ENCODE results near the gene PEX14.

Gene PEX14

GRCh38 chr1:10665930-10666850, 191.4 kb downstream of the PEX14 start:
- no peak for DNase-seq (ENCODE audit: low spot score)

- DNase-seq (ENCODE audit: low spot score): no peak
These were observed 193.4 kb downstream of the PEX14 start for GRCh38 chr1:10667861-10668761.

- no peak for DNase-seq (ENCODE audit: low spot score)
These were observed 194.8 kb downstream of the PEX14 start for GRCh38 chr1:10669570-10669969.

GRCh38 chr1:10670190-10670589, 195.4 kb downstream of the PEX14 start:
- DNase-seq (ENCODE audit: low spot score): no peak

- DNase-seq (ENCODE audit: low spot score): no peak
These were observed 196.3 kb downstream of the PEX14 start for GRCh38 chr1:10671090-10671489.

DNA sequence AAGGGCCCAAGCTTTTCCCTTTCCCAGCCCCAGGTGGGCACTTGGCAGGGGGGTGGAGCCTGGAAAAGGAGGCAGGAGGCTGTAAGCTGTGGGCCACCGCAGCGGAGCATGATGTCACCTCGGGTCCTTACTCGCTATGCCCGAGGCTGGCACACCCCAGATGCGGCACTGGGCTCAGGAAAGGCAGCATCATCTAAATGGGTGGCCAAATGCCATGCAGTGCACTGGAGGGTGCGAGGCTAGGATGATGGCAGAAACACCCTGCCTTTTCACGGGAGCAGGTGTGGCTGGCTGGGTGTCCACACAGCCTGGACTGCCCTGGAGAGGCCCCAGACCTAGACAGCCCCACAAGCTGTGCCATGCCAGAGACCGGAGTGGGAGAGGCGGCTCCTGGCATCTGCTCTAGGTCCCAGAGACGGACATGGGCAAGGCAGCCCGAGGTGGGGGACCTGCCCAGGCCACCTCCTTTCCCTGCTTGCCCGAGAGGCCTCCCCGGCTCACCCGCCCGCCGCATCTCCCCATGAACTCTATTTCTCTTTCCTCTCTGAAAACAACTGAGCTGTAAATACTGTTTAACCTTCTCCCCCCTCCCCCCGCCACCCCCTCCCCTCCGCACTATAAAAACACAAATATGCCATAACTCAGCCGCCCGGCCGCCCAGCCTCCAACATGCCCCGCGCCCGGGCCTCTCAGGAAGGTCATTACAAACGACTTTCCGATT, 197.0 kb downstream of the PEX14 start:
- no peak for DNase-seq (ENCODE audit: low spot score)

- DNase-seq (ENCODE audit: low spot score): no peak
These were observed 197.7 kb downstream of the PEX14 start for GRCh38 chr1:10672343-10673050.

DNA sequence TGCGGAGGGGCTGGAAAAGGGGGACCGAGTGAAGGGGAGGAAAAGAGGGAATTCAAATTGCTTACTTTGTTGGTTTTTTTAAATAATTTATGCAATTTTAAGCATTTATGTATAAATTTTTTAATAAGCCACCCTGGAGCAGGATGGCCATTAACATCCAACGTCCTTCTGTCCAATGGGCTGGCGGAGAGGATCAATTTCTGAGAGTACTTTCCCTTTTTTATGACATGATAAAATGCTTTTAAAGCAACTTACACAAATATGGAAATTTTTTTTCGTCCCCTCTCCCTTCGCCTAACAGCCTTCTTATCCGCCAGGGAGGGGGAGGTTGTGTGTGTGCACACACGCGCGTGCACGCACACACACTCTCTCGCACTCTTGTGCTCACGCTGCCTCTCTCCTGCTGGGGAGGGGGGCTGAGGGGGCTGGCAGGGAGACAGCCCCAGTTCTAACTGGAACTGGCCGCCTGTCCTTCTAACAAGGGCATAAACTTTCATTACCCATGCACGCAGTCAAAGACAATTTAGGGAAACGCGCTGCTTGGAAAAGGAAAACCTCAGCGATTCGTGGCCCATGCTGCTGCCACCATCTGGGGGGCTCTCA, 198.5 kb downstream of the PEX14 start:
- DNase-seq (ENCODE audit: low spot score): no peak

DNA sequence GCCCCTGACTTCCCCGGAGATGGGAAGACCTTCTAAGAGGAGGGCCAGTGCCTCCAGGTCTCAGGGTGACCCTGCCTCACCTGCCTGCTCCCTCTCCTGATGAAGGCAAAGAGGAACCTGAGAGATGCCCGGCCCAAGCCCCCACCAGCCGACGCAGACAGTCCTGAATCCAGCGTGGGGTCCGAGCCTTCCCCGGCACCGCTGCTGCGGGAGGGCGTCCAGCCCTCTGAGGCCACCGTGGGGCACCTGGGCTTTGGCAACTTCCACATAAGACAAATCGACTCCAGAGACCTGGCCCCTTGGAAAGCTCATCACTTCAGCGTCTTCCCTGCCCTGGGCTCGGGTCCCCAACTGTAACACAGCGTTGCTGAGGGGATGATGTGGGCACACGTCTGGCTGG, 199.5 kb downstream of the PEX14 start:
- DNase-seq (ENCODE audit: low spot score): no peak

DNA sequence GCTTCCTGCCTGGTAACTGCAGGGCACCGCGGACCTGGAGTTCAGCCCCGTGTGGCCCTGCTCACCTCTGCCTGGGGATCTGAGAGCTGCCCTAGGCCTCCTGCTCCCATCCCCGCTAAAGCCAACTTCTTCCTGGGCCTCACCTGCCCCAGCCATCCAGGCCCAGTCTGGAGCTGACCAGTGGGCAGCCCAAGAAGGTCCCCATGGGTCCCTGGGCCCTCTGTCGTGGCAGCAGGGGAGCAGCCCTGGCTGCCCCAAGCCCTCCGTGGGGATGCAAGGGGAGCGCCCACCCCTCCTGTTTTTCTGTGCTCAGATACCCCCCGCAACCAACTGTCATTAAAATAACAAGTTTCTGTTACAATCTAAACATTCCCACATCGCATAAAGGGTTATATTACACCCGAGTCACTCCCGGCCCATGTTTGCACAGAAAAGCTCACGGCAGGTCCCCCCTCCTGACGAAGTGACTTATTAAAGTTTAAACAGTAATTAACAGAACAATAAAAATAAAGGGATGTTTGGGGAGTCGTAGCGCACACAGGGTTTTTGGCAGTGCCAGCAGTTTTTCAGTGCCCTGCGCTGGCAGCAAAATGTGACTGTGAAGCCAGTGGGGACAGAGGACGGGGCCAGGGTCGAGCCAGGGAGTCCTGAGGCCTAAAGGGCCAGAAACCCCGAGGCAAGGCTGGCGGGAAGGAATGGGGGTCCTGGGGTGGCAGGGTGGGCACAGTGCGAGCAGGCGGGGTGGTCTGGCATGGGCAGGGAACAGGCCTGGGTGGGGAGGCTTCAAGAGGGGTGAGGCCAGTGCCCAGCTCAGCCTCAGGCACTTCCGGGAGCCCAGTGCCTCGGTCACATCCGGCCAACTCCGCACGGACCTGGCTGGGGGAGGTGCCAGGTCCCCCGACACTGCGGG, 200.2 kb downstream of the PEX14 start:
- DNase-seq (ENCODE audit: low spot score): no peak

DNA sequence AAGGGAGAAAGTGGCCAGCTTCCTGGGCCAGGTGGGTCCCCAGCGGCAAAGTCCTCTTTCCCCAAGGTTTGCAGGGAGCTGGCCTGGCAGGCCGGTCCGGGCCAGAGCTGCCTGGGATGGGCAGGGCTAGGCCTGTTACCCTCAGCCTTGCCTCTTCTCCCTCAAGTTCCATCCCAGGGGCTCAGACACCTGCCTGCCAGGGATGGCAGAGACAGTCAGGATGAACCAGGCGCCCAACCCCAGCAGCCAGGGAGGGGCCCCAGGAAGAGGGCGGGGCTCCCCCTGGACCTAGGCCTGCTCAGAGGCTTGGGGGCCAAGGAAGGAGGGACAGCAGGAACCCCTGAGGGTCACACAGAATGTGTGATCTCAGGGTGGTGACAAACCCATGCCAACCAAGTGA, 201.1 kb downstream of the PEX14 start:
- DNase-seq (ENCODE audit: low spot score): no peak

DNA sequence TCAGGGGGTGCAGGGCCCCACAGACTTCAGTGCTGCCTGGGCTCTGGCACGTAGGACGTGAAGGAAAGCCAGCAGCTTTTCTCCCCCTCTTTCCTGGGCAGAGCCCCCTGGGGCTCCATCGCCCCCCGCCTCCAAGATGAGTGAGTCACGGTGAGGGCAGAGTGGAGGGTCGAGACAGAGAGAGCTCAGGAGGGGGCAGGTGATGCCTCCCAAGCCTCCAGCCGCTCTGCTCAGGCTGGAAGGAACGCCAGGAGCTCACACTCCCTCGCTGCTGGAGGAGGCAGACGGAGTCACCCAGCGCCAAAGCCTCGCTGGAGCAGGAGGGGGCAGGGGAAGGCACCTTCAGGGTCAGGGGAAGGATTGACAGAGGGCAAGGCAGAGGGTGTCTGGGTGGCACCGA, 202.2 kb downstream of the PEX14 start:
- DNase-seq (ENCODE audit: low spot score): no peak

DNA sequence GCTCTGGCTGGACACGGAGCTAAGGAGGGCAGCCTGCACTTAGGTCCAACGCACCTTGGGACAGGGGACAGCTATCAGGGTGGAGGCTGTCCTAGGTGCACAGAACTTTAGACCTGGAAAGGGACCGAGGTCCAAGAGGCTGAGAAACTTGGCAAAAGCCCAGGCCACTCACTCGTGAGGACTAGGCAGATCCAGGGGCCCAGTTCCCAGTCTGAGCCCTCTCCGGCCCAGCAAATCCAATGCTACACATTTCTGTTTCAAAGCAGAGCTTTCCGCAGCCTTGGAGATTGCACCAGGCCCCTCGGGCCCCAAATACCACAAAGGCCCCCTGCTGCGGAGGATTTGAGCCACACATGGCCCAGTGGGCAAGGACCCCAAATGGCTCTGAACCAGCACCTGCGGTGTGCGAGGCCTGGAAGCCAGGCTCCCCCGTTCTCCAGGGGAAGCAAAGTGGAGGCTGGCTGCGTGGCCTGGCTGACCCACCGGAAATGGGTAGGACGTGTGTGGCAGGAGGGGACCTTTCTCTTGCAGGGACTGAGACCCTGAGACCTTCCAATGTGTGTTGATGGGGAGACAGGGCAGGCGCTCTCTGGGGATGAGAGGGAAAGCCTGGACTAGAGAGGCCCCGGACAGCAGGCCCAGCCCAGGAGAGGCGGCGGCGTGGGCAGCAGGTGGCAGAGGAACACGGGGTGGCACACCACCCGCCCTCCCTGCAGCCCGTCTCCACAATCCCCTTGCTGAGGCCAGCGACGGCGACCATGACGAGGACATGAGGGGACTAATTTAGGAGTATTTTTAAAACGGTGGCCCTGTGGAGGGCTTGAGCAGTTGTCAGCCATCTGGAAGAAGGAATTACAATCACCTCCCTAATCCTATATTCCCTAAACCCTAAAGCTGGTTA, 203.0 kb downstream of the PEX14 start:
- no peak for DNase-seq (ENCODE audit: low spot score)

GRCh38 chr1:10678402-10678801, 203.7 kb downstream of the PEX14 start:
- no peak for DNase-seq (ENCODE audit: low spot score)

GRCh38 chr1:10678852-10679251, 204.1 kb downstream of the PEX14 start:
- DNase-seq (ENCODE audit: low spot score): no peak

DNA sequence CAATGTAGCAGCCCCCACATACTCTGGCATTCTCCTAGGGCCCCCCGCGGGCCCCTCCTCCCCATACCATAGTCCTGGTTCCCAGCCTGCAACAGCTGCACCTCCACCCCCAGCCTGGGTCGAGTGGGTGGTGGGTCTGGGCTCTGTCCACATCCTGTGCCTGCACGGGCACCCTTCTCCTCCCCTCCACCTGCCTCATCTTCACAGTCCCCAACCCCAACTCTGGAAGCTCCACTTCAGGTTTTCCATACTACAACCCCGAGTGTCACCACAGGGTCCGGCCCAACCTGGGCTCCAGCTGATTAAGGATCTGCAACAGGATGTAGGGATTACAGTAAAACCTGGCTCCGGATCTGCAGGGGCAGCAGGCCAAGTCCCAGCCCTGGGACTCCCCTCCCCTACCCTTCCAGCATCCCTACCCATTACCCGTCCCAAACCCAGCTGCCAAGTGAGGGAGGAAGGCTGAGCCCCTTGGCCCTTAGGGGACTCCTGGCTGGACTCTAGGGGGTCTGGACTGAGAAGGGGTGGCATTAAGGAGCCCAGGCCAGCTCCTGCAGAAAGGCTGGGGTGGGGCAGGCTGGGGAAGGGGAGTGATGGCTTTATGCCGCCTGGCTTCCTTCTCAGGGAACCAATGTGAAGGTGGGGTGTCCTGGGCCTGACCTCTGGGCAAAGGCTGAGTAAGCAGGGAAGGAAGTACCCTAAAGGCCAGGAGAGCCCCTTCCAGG, 204.9 kb downstream of the PEX14 start:
- DNase-seq (ENCODE audit: low spot score): no peak
